GM18873 (cell line): ENCODE data around the gene COPA.

Source experiments
- ATAC-seq: cut with Tn5 transposase; IDR thresholded peaks from one replicate; pipeline ENCODE4 v1.9.1; 2021; ENCODE audit warnings: mild to moderate bottlenecking, moderate library complexity, moderate number of reproducible peaks; ENCODE audit not compliant: unreplicated experiment, low FRiP score

Gene COPA

GRCh38 chr1:160284220-160284781 is 58.7 kb downstream of the COPA start:
- no peak for ATAC-seq

DNA sequence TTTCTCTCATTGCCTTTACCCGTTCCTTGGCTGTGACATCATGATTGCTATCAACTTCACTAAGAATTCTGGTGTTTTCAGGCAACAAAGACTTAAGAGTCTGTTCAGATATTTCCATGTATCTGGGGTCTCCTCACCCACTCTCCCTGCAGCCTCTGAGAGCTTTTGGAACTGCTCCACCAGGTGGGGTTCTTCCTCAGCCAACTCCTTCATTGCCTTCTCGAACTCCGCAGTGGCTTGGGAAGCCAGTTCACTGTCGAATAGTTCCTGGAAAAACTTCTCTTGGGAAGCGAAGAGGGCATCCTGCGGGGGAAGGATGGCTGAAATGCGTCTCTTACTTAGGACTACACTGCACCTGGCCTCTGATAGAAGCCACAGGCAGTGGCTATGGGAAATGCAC is 60.2 kb downstream of the COPA start:
- ATAC-seq = no peak

DNA sequence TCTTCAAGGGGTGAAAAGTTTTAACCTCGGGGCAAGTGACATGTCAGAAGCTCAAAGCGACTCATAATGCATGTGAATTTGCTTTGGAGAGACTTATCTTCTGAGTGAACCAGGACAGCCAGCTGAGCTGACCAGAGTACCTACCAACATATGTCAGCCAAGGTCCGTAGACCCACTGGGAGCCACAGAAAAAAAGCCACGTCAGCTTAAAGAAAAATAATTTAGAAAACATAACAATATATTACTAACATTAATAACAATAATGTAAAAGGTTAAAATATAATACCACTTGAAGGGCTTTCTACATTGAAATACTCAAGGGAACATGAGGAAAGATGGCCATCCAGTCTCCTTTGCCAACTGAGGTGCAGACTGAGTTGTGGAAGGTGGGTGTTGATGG is 65.1 kb downstream of the COPA start:
- ATAC-seq = no peak

GRCh38 chr1:160277330-160277729 is 65.7 kb downstream of the COPA start:
- ATAC-seq = no peak

DNA sequence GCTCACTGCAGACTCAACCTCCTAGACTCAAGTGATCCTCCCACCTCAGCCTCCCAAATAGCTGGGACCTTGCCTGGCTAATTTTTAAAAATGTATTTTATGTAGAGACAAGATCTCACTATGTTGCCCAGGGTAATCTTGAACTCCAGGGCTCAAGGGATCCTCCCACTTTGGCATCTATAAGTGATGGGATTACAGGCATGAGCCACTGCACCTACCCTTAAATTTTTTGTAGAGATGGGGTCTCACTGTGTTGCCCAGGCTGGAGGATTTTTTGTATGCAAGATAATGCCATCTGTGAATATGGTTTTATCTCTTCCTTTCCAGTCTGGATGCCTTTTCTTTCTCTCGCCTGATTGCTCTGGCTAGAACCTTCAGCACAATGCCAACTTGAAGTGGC is 72.0 kb downstream of the COPA start:
- ATAC-seq = no peak

- ATAC-seq = no peak
Measured at GRCh38 chr1:160267284-160267991, 75.6 kb downstream of the COPA start.

DNA sequence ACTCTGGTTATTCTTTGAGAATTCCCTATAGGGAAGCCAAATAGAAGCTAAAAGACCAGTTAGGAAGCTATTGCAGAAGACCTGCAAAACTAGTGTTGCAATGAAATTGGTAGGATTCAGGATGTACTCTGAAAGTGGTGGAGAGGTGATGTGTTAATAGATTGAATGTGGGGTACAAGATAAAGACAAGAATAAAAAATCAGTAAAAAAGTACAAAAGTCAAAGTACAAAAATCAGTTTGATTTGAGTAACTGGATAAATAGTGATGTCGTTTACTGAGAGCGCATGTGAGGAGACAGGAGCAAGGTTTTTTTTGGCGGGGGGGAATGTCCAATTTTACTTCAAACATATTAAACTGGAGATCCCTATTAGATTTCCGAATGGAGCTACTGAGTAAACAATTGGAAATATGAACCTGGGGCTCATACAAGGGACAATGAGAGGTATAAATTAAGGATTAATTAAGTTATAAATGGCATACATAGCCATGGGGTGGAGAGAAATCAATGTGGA is 78.2 kb downstream of the COPA start:
- no peak for ATAC-seq

DNA sequence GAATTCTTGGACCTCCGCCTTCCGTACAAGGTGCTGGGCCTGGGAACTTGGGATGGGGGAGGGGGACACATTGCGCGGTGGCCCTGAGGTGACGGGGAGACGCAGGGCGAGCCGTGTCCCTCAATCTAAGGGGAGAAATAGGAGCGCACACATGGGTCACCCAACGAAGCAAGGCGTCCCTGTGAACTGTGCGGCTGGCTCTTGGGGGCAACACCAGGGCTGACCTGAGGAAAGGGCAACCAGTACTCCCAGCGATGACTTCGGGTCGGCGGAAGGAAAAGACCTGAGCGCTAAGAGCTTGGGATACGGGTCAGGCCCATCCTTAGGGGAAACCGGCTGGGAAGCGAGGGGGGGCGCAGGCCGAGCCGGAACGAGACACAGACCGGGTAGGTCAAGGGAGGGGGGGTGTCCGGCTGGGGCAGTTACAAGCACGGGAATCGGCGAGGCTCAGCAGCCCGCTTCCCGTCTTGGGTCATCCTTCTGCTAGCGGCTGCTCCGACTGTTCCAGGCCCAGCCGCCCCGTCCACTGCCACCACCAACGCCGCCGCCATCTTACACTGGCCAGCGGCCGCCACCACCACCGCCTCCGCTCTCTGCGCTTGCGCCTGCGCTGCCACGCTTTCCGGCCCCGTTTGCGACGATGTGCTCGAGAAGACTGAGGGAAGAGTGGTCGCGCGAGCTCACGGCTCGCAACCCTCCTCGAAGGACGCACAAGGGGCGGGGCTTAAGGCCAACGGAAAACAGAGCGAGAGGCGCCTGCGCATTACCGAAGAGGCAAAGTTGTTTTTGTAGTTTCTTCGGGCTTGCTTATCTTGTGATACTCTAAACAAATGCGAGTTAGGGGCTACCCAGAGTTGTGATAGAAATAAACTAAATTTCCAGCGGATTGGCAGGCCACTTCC is 80.9 kb downstream of the COPA start, which contains the start of gene DCAF8:
DCAF8 (minus strand) TSS at position 657 of the 902 bp plus-strand sequence. CDS start 18,541 bp downstream, outside the sequence.
- peak; percentile 77 for ATAC-seq

DNA sequence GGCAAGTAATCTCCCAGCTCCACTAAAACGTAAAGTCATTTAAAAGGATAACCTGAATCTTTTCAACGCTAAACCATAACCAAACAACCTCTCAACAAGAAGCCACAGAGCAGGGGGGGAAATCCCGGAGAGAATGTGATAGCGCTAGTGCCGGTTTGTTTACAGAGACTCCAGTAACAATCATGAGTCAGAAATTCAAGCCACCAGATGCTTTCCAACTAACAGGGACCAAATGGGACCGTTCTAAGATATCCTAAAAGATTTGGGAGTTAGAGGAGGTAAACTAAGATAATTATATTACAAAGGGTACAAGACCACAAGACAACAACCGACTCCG is 81.5 kb downstream of the COPA start:
- no peak for ATAC-seq

DNA sequence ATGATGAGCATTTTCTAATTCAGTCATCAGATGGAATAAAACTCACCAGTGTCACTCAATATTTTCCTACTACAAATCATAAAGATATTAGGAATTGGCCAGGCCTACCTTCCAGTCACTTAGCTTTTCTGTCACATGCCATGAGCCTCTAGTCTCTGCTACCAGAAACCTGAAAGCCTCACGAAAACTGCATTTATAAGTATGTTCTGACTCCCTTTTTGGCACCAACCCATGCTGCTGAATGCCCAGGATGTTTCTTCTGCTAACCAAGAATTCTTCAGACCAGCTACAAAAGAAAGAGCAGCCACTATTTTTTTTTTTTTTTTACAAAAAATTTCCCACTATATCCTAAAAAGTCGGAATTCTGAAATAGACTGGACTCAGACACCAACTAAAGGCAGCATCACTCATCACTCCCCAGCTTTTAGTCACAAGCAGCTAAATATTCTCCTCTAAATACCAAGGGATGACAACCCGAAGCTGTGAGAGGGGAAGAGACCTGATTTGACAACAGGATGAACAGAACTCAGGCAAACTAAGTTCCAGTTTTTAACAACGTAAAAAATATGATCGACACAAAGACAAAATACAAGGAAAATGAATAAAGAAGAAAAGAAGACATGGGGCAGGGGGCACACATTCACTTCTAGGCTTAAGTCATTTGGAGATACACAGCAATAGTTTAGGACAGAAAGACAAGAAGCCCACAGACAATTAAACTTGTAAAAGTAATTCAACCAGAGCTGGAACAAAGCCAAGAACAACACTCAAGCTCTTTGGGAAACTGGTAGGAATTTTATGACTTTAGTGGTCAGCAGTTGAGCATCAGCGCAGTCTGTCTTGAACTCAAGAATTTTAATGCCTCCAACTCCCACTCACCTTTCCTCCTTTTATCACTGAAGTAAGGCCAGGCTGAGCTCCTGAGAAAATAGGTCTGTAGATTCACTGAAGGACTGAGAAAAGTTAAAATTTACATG is 82.4 kb downstream of the COPA start:
- ATAC-seq = no peak

GRCh38 chr1:160258177-160258798 is 84.8 kb downstream of the COPA start:
- no peak for ATAC-seq

GRCh38 chr1:160257411-160258015 is 85.5 kb downstream of the COPA start:
- no peak for ATAC-seq

- ATAC-seq = no peak
Measured at GRCh38 chr1:160256396-160257046, 86.5 kb downstream of the COPA start.

- no peak for ATAC-seq
Measured at GRCh38 chr1:160255781-160256300, 87.2 kb downstream of the COPA start.

DNA sequence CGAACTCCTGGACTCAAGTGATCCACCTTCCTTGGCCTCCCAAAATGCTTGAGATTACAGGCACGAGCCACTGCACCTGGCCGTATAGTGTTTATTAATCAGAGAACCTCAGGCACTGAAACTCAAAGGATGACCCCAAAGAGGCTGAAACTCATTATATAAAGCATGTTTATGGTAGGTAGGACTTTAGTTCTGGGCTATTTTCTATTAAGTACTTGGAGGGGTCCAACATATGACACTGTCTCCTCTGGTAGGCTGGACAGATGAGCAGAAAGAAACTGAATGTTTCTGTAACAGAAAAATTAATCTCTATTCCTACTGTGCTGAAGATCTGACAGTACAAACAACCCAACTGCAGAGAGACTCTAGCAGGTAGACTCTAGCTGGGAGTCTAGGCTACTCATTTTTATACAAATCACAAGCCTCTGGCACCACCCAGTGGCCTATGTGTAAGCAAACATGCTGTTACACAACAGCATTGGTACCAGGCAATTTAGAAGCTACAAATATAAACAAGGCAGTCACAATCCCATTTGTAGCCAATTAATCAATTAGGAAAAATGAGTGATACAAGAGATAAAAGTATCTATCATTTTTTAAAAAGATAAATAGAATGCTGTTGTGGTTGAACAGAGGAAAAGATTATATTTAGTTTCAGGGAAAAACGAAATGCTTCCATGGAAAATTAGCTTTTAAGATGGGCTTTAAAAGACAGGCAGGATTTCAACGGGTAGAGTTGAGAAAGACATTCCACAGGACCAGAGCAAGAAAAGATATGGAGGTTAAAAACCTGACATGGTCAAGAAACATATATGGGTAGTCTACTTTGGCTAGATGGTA is 91.1 kb downstream of the COPA start:
- ATAC-seq = no peak

- no peak for ATAC-seq
Measured at GRCh38 chr1:160251011-160251410, 92.0 kb downstream of the COPA start.

- ATAC-seq = no peak
Measured at GRCh38 chr1:160247053-160247452, 96.0 kb downstream of the COPA start.

DNA sequence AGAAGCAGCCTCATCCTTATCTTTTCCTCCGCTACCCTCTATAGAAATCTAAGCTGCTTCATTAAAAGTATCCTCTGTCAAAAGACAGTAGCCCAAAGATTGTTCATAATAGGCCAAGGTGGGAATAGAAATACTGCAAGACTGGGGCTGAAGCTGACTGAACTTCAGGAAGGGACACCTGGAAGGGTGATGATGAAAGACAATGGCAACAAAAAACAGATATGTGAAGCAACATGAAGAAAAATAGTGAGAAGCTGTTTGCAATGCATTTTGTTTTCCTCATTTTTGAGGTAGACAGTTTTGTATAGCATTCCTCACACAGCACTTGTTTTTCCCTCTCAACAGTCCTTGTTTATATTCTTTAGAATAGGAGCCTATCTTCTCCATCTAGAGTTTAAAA is 97.6 kb downstream of the COPA start:
- no peak for ATAC-seq
